GM18517 (cell line): ENCODE results near the gene CMYA5.

Experiments
- ATAC-seq: cut with Tn5 transposase; IDR thresholded peaks from one replicate; pipeline ENCODE4 v1.9.1; 2021; ENCODE audit warnings: mild to moderate bottlenecking, moderate library complexity; ENCODE audit not compliant: unreplicated experiment

The CMYA5 gene

GRCh38 chr5:79793304-79793703 lies 103.7 kb downstream of the CMYA5 start:
- no peak for ATAC-seq

GRCh38 chr5:79793722-79794121 lies 104.1 kb downstream of the CMYA5 start:
- ATAC-seq, result no peak

- no peak for ATAC-seq
These were observed 104.7 kb downstream of the CMYA5 start for GRCh38 chr5:79794347-79794746.

GRCh38 chr5:79795764-79796398 lies 106.2 kb downstream of the CMYA5 start:
- ATAC-seq, result no peak

- no peak for ATAC-seq
These were observed 109.4 kb downstream of the CMYA5 start for GRCh38 chr5:79798893-79799590.

GRCh38 chr5:79800979-79801827 lies 111.6 kb downstream of the CMYA5 start:
- ATAC-seq, result no peak

- no peak for ATAC-seq
These were observed 112.8 kb downstream of the CMYA5 start for GRCh38 chr5:79802406-79802805.

- no peak for ATAC-seq
These were observed 113.4 kb downstream of the CMYA5 start for GRCh38 chr5:79803007-79803406.

- ATAC-seq, result no peak
These were observed 117.1 kb downstream of the CMYA5 start for GRCh38 chr5:79806741-79807140.

- no peak for ATAC-seq
These were observed 120.1 kb downstream of the CMYA5 start for GRCh38 chr5:79809743-79810142.

GRCh38 chr5:79811081-79811480 lies 121.4 kb downstream of the CMYA5 start:
- no peak for ATAC-seq

GRCh38 chr5:79811904-79812303 lies 122.3 kb downstream of the CMYA5 start:
- no peak for ATAC-seq

- ATAC-seq, result no peak
These were observed 125.1 kb downstream of the CMYA5 start for GRCh38 chr5:79814699-79815098.

GRCh38 chr5:79816014-79816413 lies 126.4 kb downstream of the CMYA5 start:
- no peak for ATAC-seq

- ATAC-seq, result no peak
These were observed 131.0 kb downstream of the CMYA5 start for GRCh38 chr5:79820648-79821047.

GRCh38 chr5:79824444-79824843 lies 134.8 kb downstream of the CMYA5 start:
- ATAC-seq, result no peak

- ATAC-seq, result no peak
These were observed 136.2 kb downstream of the CMYA5 start for GRCh38 chr5:79825802-79826201.

GRCh38 chr5:79827159-79827629 lies 137.6 kb downstream of the CMYA5 start:
- no peak for ATAC-seq

GRCh38 chr5:79829260-79829659 lies 139.6 kb downstream of the CMYA5 start:
- ATAC-seq, result no peak

GRCh38 chr5:79831381-79832309 lies 142.0 kb downstream of the CMYA5 start:
- ATAC-seq, result no peak

- no peak for ATAC-seq
These were observed 143.3 kb downstream of the CMYA5 start for GRCh38 chr5:79832911-79833310.
